Measurements from ENCODE around the gene GMDS. TPM values are rescaled to one million over a fixed set of nuclear protein-coding genes. Genes with fewer than 3 reads are reported as not detected.
A peak's percentile ranks its signal among the peaks of the same experiment; 100 is the strongest.

GMDS gene
- total RNA-seq, 2 experiments from 2014 or later, result 33.2 to 33.5 TPM

GRCh38 chr6:1923449-1923848 lies 322.0 kb downstream of the GMDS start:
- peaks cover 6% of the 10 kb centered on the region for H3K36me3 Mint-ChIP-seq (ENCODE audit: low read depth)
- intact Hi-C loops (cut with DNase I, micrococcal nuclease), result no loop called here
- ATAC-seq, result no peak
- ChIA-PET CTCF (no interaction called here), POLR2A (no interaction called here)
- no peaks in the 10 kb centered on the region for H3K9me3 Mint-ChIP-seq (ENCODE audit: low read depth)
- no peaks in the 10 kb centered on the region for H3K27me3 Mint-ChIP-seq
- H3K27ac Mint-ChIP-seq, result no peak overlapping the region
- DNase-seq, result no peak
- no peak overlapping the region for H3K4me3 Mint-ChIP-seq
- no peaks in the 10 kb centered on the region for H3K4me1 Mint-ChIP-seq

GRCh38 chr6:1917626-1918371 lies 327.6 kb downstream of the GMDS start:
- H3K9me3 Mint-ChIP-seq (ENCODE audit: low read depth), result no peaks in the 10 kb centered on the region
- peaks cover 20% of the 10 kb centered on the region for H3K4me1 Mint-ChIP-seq
- ChIA-PET CTCF (interaction anchor here (0.7 kb wide), 1 partner anchor 20 kb away, joined by 3 read pairs; no protein-coding TSS in a partner anchor), POLR2A (no interaction called here)
- peak; percentile 74 for DNase-seq
- no peaks in the 10 kb centered on the region for H3K27me3 Mint-ChIP-seq
- no peaks in the 10 kb centered on the region for H3K36me3 Mint-ChIP-seq (ENCODE audit: low read depth)
- ATAC-seq, result peak; percentile 100
- no peak overlapping the region for H3K4me3 Mint-ChIP-seq
- no peak overlapping the region for H3K27ac Mint-ChIP-seq
- intact Hi-C loops (cut with DNase I, micrococcal nuclease), result loop anchor here in 1 of 2 experiments (5.0 kb wide), 1 partner anchor 920 kb away; no protein-coding TSS in a partner anchor

- POLR2A ChIA-PET, result no interaction called here
- Mint-ChIP-seq H3K9me3 (ENCODE audit: low read depth) (no peaks in the 10 kb centered on the region), H3K4me1 (peaks cover 20% of the 10 kb centered on the region), H3K36me3 (ENCODE audit: low read depth) (no peaks in the 10 kb centered on the region), H3K27ac (no peak overlapping the region), H3K4me3 (no peak overlapping the region), H3K27me3 (no peaks in the 10 kb centered on the region)
- DNase-seq (no peak), ATAC-seq (no peak)
- intact Hi-C loops (cut with DNase I, micrococcal nuclease), result loop anchor here in 1 of 2 experiments (5.0 kb wide), 1 partner anchor 919 kb away; no protein-coding TSS in a partner anchor
- CTCF ChIA-PET, result no interaction called here
These were observed 328.9 kb downstream of the GMDS start for GRCh38 chr6:1916334-1917070.

- ATAC-seq (no peak), DNase-seq (no peak)
- no peak overlapping the region for H3K4me3 Mint-ChIP-seq
- intact Hi-C loops (cut with DNase I, micrococcal nuclease), result loop anchor here in 1 of 2 experiments (5.0 kb wide), 1 partner anchor 918 kb away; no protein-coding TSS in a partner anchor
- no peak overlapping the region for H3K27ac Mint-ChIP-seq
- no peaks in the 10 kb centered on the region for H3K36me3 Mint-ChIP-seq (ENCODE audit: low read depth)
- ChIA-PET POLR2A (no interaction called here), CTCF (no interaction called here)
- H3K4me1 Mint-ChIP-seq, result peaks cover 20% of the 10 kb centered on the region
- no peaks in the 10 kb centered on the region for H3K27me3 Mint-ChIP-seq
- H3K9me3 Mint-ChIP-seq (ENCODE audit: low read depth), result no peaks in the 10 kb centered on the region
These were observed 330.2 kb downstream of the GMDS start for GRCh38 chr6:1915226-1915625.

- H3K27me3 Mint-ChIP-seq, result no peaks in the 10 kb centered on the region
- intact Hi-C loops (cut with DNase I, micrococcal nuclease), result no loop called here
- POLR2A ChIA-PET, result no interaction called here
- H3K9me3 Mint-ChIP-seq (ENCODE audit: low read depth), result no peaks in the 10 kb centered on the region
- H3K4me3 Mint-ChIP-seq, result no peak overlapping the region
- DNase-seq (no peak), ATAC-seq (no peak)
- CTCF ChIA-PET, result no interaction called here
- H3K36me3 Mint-ChIP-seq (ENCODE audit: low read depth), result peaks cover 6% of the 10 kb centered on the region
- H3K27ac Mint-ChIP-seq, result no peak overlapping the region
- peaks cover 20% of the 10 kb centered on the region for H3K4me1 Mint-ChIP-seq
These were observed 331.8 kb downstream of the GMDS start for GRCh38 chr6:1913577-1913976.

GRCh38 chr6:1912731-1913130 lies 332.7 kb downstream of the GMDS start:
- H3K36me3 Mint-ChIP-seq (ENCODE audit: low read depth), result peaks cover 6% of the 10 kb centered on the region
- DNase-seq, result no peak
- H3K4me3 Mint-ChIP-seq, result no peak overlapping the region
- H3K27ac Mint-ChIP-seq, result no peak overlapping the region
- H3K4me1 Mint-ChIP-seq, result peaks cover 14% of the 10 kb centered on the region
- POLR2A ChIA-PET, result no interaction called here
- H3K27me3 Mint-ChIP-seq, result no peaks in the 10 kb centered on the region
- H3K9me3 Mint-ChIP-seq (ENCODE audit: low read depth), result no peaks in the 10 kb centered on the region
- intact Hi-C loops (cut with DNase I, micrococcal nuclease), result no loop called here
- no peak for ATAC-seq
- CTCF ChIA-PET, result interaction anchor here (0.9 kb wide), 1 partner anchor 10 kb away, joined by 3 read pairs; no protein-coding TSS in a partner anchor

- ChIA-PET CTCF (no interaction called here), POLR2A (no interaction called here)
- Mint-ChIP-seq H3K27me3 (no peaks in the 10 kb centered on the region), H3K27ac (no peak overlapping the region), H3K9me3 (ENCODE audit: low read depth) (no peaks in the 10 kb centered on the region), H3K4me3 (no peak overlapping the region), H3K4me1 (peaks cover 2% of the 10 kb centered on the region), H3K36me3 (ENCODE audit: low read depth) (peaks cover 6% of the 10 kb centered on the region)
- intact Hi-C loops (cut with DNase I, micrococcal nuclease), result no loop called here
- ATAC-seq (no peak), DNase-seq (no peak)
These were observed 333.9 kb downstream of the GMDS start for GRCh38 chr6:1911474-1911873.

GRCh38 chr6:1910621-1911407 lies 334.6 kb downstream of the GMDS start:
- no peak overlapping the region for H3K4me3 Mint-ChIP-seq
- H3K4me1 Mint-ChIP-seq, result no peaks in the 10 kb centered on the region
- intact Hi-C loops (cut with DNase I, micrococcal nuclease), result no loop called here
- no peak overlapping the region for H3K27ac Mint-ChIP-seq
- DNase-seq, result no peak
- peaks cover 6% of the 10 kb centered on the region for H3K36me3 Mint-ChIP-seq (ENCODE audit: low read depth)
- H3K27me3 Mint-ChIP-seq, result no peaks in the 10 kb centered on the region
- H3K9me3 Mint-ChIP-seq (ENCODE audit: low read depth), result no peaks in the 10 kb centered on the region
- ChIA-PET CTCF (no interaction called here), POLR2A (no interaction called here)
- ATAC-seq, result no peak

GRCh38 chr6:1908784-1909183 lies 336.6 kb downstream of the GMDS start:
- Mint-ChIP-seq H3K36me3 (ENCODE audit: low read depth) (peaks cover 6% of the 10 kb centered on the region), H3K27me3 (no peaks in the 10 kb centered on the region), H3K4me1 (no peaks in the 10 kb centered on the region), H3K4me3 (no peak overlapping the region), H3K27ac (no peak overlapping the region), H3K9me3 (ENCODE audit: low read depth) (no peaks in the 10 kb centered on the region)
- intact Hi-C loops (cut with DNase I, micrococcal nuclease), result no loop called here
- ChIA-PET POLR2A (no interaction called here), CTCF (interaction anchor here (0.5 kb wide), 1 partner anchor 1730 kb away, joined by 3 read pairs; no protein-coding TSS in a partner anchor)
- ATAC-seq (no peak), DNase-seq (no peak)

GRCh38 chr6:1906609-1907008 lies 338.8 kb downstream of the GMDS start:
- intact Hi-C loops (cut with DNase I, micrococcal nuclease), result no loop called here
- Mint-ChIP-seq H3K27me3 (no peaks in the 10 kb centered on the region), H3K4me1 (no peaks in the 10 kb centered on the region), H3K27ac (no peak overlapping the region), H3K9me3 (ENCODE audit: low read depth) (no peaks in the 10 kb centered on the region), H3K36me3 (ENCODE audit: low read depth) (peaks cover 6% of the 10 kb centered on the region), H3K4me3 (no peak overlapping the region)
- DNase-seq (no peak), ATAC-seq (no peak)
- ChIA-PET CTCF (interaction anchor here (0.6 kb wide), 1 partner anchor 136 kb away, joined by 3 read pairs; no protein-coding TSS in a partner anchor), POLR2A (no interaction called here)

GRCh38 chr6:1906014-1906413 lies 339.4 kb downstream of the GMDS start:
- Mint-ChIP-seq H3K36me3 (ENCODE audit: low read depth) (peaks cover 6% of the 10 kb centered on the region), H3K27me3 (no peaks in the 10 kb centered on the region), H3K9me3 (ENCODE audit: low read depth) (no peaks in the 10 kb centered on the region), H3K27ac (no peak overlapping the region), H3K4me3 (no peak overlapping the region), H3K4me1 (no peaks in the 10 kb centered on the region)
- ChIA-PET CTCF (interaction anchor here (0.6 kb wide), 2 partner anchors 93 to 137 kb away, joined by 3 read pairs; no protein-coding TSS in a partner anchor), POLR2A (no interaction called here)
- no peak for DNase-seq
- ATAC-seq, result no peak
- intact Hi-C loops (cut with DNase I, micrococcal nuclease), result no loop called here
